Breast epithelium (tissue), 3 donors: ENCODE measurements around the gene ZNF793.

Experiments used
- CTCF ChIP-seq, 3 donors: fragments of 450-650 bp; IDR thresholded peaks; one replicate each; pipeline ENCODE4 v1.5.1; 2016 to 2017; ENCODE audit warnings: antibody characterized with exemption in 3 of 3, mild to moderate bottlenecking in 3 of 3, moderate library complexity in 3 of 3
- POLR2A ChIP-seq: fragments of 450-650 bp; IDR thresholded peaks from one replicate; pipeline ENCODE4 v1.6.1; 2016; ENCODE audit warnings: antibody characterized with exemption, mild to moderate bottlenecking, moderate library complexity

- TF ChIP-seq CTCF (IDR thresholded peaks at IDR 0.05) (no peak), POLR2A (no peak)
Measured at GRCh38 chr19:37466277-37466797, 40.4 kb upstream of the ZNF793 start.
